ENCODE results near the gene RASSF8.

RASSF8 gene, protein sequence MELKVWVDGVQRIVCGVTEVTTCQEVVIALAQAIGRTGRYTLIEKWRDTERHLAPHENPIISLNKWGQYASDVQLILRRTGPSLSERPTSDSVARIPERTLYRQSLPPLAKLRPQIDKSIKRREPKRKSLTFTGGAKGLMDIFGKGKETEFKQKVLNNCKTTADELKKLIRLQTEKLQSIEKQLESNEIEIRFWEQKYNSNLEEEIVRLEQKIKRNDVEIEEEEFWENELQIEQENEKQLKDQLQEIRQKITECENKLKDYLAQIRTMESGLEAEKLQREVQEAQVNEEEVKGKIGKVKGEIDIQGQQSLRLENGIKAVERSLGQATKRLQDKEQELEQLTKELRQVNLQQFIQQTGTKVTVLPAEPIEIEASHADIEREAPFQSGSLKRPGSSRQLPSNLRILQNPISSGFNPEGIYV

DNA sequence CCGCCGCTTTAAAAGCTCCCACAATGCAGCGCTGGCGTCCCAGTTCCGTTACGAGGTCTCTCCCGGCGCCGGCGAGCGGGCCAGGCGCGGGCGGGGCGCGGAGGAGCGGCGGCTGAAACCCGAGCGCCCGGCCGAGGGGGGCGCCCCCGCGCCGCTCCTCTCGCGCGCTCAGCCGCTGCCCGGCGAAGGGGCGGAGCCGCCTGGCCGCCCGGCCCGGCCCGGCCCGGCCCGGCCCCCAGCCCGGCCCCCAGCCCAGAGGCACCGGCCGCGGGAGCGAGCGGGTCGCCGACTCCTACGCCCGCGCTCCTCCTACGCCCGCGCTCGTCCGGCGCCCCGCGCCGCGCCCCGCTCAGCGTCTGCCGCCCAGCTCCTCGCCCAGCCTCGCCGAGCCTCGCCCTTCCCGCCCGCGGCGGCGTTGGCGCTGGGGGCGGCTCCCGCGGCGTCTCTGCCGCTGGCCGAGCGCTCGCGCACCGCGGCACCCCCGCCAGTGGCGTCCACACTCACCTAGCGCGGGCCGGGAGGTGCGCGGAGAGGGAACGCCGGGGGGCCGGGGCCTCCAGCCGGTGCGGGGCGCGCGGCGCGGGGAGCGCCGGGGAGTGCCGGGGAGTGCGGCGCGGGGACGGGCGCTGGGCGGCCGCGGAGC is at the start of gene RASSF8:
Gene RASSF8 (plus strand): TSS at position 255 of the 643 bp plus-strand sequence. CDS start 96,662 bp downstream, outside the sequence.
- H3K4me3 ChIP-seq: peak within 1 kb of the TSS; percentile 72
- no peaks in the 10 kb centered on the region for H3K27me3 ChIP-seq (ENCODE audit: low read depth)
- peak; percentile 59 to 78 for DNase-seq (ENCODE audit: low spot score in 2 of 2)
- no peaks in the 10 kb centered on the region for H3K36me3 ChIP-seq (replicated peaks)
- in situ Hi-C loops (cut with MboI; ENCODE audit: low sequenced_read_pairs): no loop called here
- peaks cover 20% of the 10 kb centered on the region for H3K4me1 ChIP-seq
- H3K9me3 ChIP-seq: no peaks in the 10 kb centered on the region

DNA sequence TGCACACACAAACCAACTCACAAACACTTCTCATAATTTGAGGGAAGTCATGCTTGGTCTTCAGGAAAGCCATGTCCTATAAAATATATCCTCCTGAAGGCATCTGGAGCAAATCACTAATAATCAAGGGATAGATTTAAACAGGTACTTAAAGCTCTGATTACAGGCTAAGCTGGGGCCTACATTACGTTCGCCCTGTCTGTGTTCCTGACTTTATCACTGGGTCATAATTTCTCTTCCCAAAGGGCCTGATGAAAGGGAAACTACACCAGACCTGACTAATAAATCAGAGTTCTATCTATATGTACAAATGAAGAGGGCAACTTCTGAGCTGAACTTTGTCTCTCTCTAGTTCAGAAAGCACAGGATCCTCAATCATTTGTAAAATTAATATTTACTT is 43.9 kb upstream of the RASSF8 start:
- H3K4me3 ChIP-seq: no peak overlapping the region
- H3K27me3 ChIP-seq (ENCODE audit: low read depth): no peaks in the 10 kb centered on the region
- H3K4me1 ChIP-seq: no peaks in the 10 kb centered on the region
- in situ Hi-C loops (cut with MboI; ENCODE audit: low sequenced_read_pairs): no loop called here
- no peak for DNase-seq (ENCODE audit: low spot score in 2 of 2)
- H3K36me3 ChIP-seq (replicated peaks): no peaks in the 10 kb centered on the region
- H3K9me3 ChIP-seq: no peaks in the 10 kb centered on the region

DNA sequence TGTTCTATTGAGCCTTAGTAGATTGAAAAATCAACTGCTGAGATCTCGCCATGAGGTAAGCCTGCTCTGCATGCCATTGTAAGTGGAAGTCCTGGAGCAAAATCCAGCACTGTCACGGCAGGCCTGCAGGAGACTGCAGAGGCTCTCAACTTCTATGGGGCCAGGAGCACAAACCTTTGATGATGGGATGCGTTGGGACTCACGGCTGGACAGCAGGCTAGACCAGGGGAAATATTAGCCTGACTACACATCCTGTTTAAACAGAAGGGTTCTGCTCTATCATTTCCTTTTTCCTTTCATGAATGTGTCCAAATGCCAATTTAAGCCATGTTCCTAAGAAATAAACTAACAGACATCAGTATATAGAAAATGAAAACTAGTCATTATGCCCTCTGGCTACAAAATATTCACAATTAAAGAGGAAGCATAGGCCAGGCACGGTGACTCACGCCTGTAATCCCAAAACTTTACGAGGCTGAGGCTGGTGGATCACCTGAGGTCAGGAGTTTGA is 33.9 kb upstream of the RASSF8 start:
- Histone ChIP-seq H3K4me3 (no peak overlapping the region), H3K9me3 (no peaks in the 10 kb centered on the region), H3K36me3 (replicated peaks) (no peaks in the 10 kb centered on the region), H3K27me3 (ENCODE audit: low read depth) (no peaks in the 10 kb centered on the region; the same call in 1 of the 2 replicates), H3K4me1 (peaks cover 3% of the 10 kb centered on the region; the same call in 1 of the 2 replicates)
- in situ Hi-C loops (cut with MboI; ENCODE audit: low sequenced_read_pairs): no loop called here
- DNase-seq (ENCODE audit: low spot score in 2 of 2): no peak

DNA sequence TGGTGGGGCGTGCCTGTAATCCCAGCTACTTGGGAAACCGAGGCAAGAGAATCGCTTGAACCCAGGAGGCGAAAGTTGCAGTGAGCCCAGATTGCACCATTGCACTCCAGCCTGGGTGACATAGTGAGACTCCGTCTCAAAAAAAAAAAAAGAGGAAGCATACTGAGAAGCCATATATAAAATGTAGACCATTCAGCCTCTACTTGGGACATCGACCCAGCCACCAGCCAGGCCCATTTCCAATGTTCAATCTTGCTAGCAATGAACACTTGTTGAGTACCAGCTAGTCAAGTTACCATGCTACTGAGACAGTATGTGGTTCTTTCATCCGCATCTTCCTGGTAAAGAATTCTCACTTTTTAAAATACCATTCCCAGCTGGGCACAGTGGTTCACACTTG is 33.4 kb upstream of the RASSF8 start:
- DNase-seq (ENCODE audit: low spot score in 2 of 2): no peak
- Histone ChIP-seq H3K4me1 (peaks cover 3% of the 10 kb centered on the region; the same call in 1 of the 2 replicates), H3K9me3 (no peaks in the 10 kb centered on the region), H3K27me3 (ENCODE audit: low read depth) (no peaks in the 10 kb centered on the region; the same call in 1 of the 2 replicates), H3K36me3 (replicated peaks) (no peaks in the 10 kb centered on the region), H3K4me3 (no peak overlapping the region)
- in situ Hi-C loops (cut with MboI; ENCODE audit: low sequenced_read_pairs): no loop called here

DNA sequence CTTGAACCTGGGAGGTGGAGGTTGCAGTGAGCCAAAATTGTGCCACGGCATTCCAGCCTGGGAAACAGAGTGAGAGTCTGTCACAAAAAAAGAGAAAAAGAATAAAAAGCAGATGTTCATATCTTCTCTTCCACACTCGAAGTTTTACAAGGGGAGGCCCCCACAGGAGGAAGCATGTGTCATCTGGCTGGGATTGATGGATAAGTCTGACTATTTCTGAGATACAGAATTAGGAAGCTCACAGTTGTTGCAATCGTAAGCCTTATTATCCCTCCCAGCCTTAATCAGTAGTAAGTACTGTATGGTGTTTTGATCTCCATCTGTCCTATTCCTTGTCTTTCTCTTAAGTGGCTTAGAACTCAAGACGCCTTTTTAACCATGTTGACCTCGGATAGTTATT is 31.9 kb upstream of the RASSF8 start:
- DNase-seq (ENCODE audit: low spot score in 2 of 2): no peak
- H3K4me1 ChIP-seq: peaks cover 3% of the 10 kb centered on the region; the same call in 1 of the 2 replicates
- no peaks in the 10 kb centered on the region for H3K9me3 ChIP-seq
- no peak overlapping the region for H3K4me3 ChIP-seq
- H3K27me3 ChIP-seq (ENCODE audit: low read depth): no peaks in the 10 kb centered on the region; the same call in 1 of the 2 replicates
- in situ Hi-C loops (cut with MboI; ENCODE audit: low sequenced_read_pairs): no loop called here
- no peaks in the 10 kb centered on the region for H3K36me3 ChIP-seq (replicated peaks)

DNA sequence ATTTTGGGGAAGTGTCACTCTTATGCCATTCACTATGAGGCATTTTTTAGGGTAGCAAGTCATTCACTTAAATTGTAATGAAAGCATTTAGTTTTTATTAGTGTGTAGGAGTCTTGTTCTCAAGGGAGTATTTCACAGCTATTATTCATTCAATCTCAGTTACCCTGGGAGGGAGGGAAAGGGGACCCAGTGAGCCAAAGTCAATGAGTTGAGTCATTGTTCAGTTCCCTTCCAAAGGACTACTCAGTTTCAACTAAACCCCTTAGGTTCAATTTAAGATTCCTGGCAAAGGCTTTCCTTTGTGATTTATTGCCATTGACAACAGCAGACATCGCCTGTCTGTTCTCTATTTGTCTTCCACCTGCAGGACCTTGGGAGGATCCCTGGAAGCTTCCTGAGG is 29.3 kb upstream of the RASSF8 start:
- Histone ChIP-seq H3K4me3 (no peak overlapping the region), H3K4me1 (peaks cover 3% of the 10 kb centered on the region; the same call in 1 of the 2 replicates), H3K36me3 (replicated peaks) (no peaks in the 10 kb centered on the region), H3K27me3 (ENCODE audit: low read depth) (no peaks in the 10 kb centered on the region; the same call in 1 of the 2 replicates), H3K9me3 (no peaks in the 10 kb centered on the region)
- in situ Hi-C loops (cut with MboI; ENCODE audit: low sequenced_read_pairs): no loop called here
- no peak for DNase-seq (ENCODE audit: low spot score in 2 of 2)

DNA sequence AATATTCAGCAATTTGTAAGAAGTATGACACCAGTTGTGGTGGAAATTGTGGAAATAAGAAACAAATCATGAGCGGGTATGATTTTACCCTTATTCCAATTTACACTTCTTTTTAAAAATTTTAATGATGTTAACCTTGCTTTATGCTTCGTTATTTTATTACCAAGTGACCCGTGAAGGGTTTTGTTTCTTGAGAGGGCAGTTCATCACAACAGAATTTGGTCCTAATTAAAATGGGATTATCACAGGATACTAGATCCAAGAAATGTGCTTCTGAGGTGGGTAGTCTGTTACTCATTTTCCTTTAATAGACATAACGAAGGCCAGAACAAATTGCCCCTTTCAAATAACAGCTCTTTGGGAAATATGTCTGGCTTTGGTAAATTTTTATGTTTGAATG is 25.5 kb upstream of the RASSF8 start:
- DNase-seq (ENCODE audit: low spot score in 2 of 2): no peak
- H3K27me3 ChIP-seq (ENCODE audit: low read depth): no peaks in the 10 kb centered on the region; the same call in 1 of the 2 replicates
- no peak overlapping the region for H3K4me3 ChIP-seq
- no peaks in the 10 kb centered on the region for H3K9me3 ChIP-seq
- no peaks in the 10 kb centered on the region for H3K36me3 ChIP-seq (replicated peaks)
- in situ Hi-C loops (cut with MboI; ENCODE audit: low sequenced_read_pairs): no loop called here
- peaks cover 3% of the 10 kb centered on the region; the same call in 1 of the 2 replicates for H3K4me1 ChIP-seq

DNA sequence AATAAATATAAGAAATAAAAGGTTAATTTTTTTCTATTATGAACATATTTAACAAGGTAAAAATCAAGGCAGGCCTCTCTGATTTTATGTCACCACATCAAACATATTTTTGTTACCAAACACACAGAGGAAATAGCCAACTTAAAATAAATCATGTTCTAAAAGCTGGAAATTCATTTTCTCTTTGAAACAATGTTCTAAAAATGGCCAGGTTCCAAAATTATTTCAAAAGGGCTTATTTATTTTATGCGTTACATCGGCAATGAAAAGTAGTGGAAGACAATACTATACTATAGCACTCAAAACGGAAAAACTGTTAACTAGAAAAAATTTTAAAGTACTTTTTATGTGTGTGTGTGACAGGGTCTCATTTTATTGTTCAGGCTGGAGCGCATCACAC is 24.0 kb upstream of the RASSF8 start:
- no peaks in the 10 kb centered on the region for H3K4me1 ChIP-seq
- DNase-seq (ENCODE audit: low spot score in 2 of 2): no peak
- no peaks in the 10 kb centered on the region for H3K9me3 ChIP-seq
- no peaks in the 10 kb centered on the region for H3K36me3 ChIP-seq (replicated peaks)
- in situ Hi-C loops (cut with MboI; ENCODE audit: low sequenced_read_pairs): no loop called here
- no peaks in the 10 kb centered on the region for H3K27me3 ChIP-seq (ENCODE audit: low read depth)
- H3K4me3 ChIP-seq: no peak overlapping the region

DNA sequence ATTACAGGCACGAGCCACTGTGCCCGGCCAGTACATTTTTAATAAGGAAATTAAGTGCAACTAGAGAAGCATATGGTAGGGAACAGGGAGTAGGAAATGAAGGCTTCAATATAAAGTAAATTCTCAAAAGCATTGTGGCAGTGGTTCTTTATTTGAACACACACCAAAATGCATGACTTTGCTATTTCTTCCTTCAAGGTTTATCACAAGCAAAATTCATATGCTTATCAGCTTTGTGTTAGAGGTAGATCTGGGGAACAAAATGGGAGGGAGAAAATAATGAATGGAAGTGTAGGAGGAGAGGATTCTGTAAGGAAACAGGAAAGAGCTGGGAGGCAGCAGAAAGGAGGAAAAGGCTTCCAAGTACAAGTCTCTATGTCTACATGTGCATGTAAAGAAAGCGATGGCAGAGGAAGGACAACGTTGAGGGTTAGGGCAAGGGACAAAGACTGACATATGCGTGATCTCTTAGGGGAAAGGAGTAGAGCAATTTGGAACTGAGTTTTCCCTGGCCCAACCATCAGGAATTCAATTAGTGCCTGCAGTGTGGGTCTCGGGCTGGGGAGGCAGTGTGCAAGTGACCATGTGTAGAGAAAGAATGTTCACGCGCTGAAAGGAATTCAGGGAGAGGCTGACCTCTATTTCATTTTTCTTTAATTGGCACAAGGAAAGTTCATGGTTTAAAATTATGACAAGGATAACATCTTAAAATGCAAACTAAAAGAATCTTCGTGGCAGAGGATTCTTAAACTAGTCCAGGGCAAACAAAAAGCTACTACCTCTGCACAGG is 22.9 kb upstream of the RASSF8 start:
- DNase-seq (ENCODE audit: low spot score in 2 of 2): no peak
- in situ Hi-C loops (cut with MboI; ENCODE audit: low sequenced_read_pairs): no loop called here

DNA sequence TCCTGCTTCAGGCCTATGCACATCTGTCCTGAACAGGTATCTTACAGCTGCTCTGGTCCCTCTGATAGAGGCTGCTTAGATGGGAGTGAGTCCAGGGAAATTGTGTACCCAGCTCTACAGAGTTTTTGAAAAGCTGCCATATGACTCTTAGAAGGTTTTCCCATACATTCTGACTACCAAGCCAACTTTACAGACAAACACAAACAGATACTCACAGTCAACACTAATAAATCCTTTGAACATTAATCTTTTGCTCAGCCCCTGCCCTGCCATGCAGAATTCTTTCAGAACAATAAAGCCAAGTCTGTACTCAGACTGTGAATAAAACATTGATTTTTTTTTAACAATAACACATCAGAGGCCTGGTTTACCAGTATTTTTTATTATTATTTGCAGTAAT is 21.4 kb upstream of the RASSF8 start:
- no peaks in the 10 kb centered on the region for H3K36me3 ChIP-seq (replicated peaks)
- DNase-seq (ENCODE audit: low spot score in 2 of 2): no peak
- H3K27me3 ChIP-seq (ENCODE audit: low read depth): no peaks in the 10 kb centered on the region
- no peaks in the 10 kb centered on the region for H3K9me3 ChIP-seq
- in situ Hi-C loops (cut with MboI; ENCODE audit: low sequenced_read_pairs): no loop called here
- no peaks in the 10 kb centered on the region for H3K4me1 ChIP-seq
- no peak overlapping the region for H3K4me3 ChIP-seq

More for the DNA sequence above, 22.9 kb upstream of the RASSF8 start:
- H3K27me3 ChIP-seq (ENCODE audit: low read depth): no peaks in the 10 kb centered on the region
- no peaks in the 10 kb centered on the region for H3K9me3 ChIP-seq
- H3K4me1 ChIP-seq: no peaks in the 10 kb centered on the region
- no peak overlapping the region for H3K4me3 ChIP-seq
- H3K36me3 ChIP-seq (replicated peaks): no peaks in the 10 kb centered on the region

DNA sequence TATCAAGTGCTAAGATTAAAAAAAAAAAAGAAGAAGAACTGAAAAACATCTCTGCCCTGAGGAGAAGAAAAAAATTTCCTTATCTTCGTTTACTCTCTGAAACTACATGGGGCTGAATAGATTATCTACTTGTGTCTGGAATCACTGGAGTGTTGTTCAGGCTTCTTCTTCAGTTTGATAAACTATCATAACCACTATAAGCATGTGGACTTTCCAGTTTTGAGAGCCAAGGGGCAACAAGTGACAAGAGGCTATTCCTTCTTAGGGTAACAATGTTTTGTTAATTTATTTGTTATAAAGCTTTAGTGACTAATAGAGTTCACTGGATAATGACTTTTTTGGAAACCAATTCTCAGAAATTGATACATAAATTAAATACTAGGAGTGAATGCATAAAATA is 19.9 kb upstream of the RASSF8 start:
- DNase-seq (ENCODE audit: low spot score in 2 of 2): no peak
- H3K36me3 ChIP-seq (replicated peaks): no peaks in the 10 kb centered on the region
- no peak overlapping the region for H3K4me3 ChIP-seq
- in situ Hi-C loops (cut with MboI; ENCODE audit: low sequenced_read_pairs): no loop called here
- H3K27me3 ChIP-seq (ENCODE audit: low read depth): no peaks in the 10 kb centered on the region
- H3K9me3 ChIP-seq: no peaks in the 10 kb centered on the region
- no peaks in the 10 kb centered on the region for H3K4me1 ChIP-seq

DNA sequence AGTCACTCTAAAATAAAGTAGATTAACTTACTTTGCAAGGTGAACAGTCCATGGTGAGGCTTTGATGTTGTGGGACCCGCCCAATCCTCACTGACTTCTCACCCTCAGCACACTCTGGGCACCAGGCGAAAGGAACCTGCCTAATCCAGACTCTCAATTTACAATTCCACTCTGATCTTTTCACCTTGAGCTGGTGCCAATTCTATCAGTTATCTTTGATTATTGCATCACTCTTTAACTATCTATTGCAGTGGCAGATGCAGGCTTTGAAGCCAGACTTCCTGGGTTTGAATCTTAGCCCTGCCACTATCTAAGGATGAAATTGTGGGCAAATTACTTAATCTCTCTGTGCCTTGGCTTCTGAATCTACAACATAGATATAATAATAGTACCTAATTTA is 18.9 kb upstream of the RASSF8 start:
- in situ Hi-C loops (cut with MboI; ENCODE audit: low sequenced_read_pairs): no loop called here
- Histone ChIP-seq H3K36me3 (replicated peaks) (no peaks in the 10 kb centered on the region), H3K27me3 (ENCODE audit: low read depth) (no peaks in the 10 kb centered on the region), H3K4me3 (no peak overlapping the region), H3K9me3 (no peaks in the 10 kb centered on the region), H3K4me1 (no peaks in the 10 kb centered on the region)
- DNase-seq (ENCODE audit: low spot score in 2 of 2): no peak

DNA sequence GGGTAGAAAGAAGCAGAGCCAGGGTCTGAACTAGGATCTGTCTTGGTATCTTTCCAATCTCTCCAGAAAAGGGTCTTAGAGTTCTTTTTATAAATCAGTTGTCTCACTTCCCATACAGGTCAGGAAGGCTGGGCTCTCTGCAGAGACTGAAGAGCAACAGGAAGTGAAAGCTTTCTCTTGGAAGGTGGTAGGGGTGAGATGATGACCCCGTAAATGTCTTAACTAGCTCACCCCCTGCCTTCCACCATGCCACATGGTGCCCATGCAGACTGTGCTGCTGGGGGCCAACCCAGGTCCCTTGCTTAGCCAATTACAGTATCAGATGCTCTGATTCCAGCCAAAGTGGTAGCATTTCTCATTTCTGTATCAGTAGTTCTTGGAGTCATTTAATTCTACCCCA is 17.6 kb upstream of the RASSF8 start:
- in situ Hi-C loops (cut with MboI; ENCODE audit: low sequenced_read_pairs): no loop called here
- Histone ChIP-seq H3K4me1 (no peaks in the 10 kb centered on the region), H3K36me3 (replicated peaks) (no peaks in the 10 kb centered on the region), H3K27me3 (ENCODE audit: low read depth) (no peaks in the 10 kb centered on the region), H3K9me3 (no peaks in the 10 kb centered on the region), H3K4me3 (no peak overlapping the region)
- no peak for DNase-seq (ENCODE audit: low spot score in 2 of 2)

Measured in HAP-1 (cell line).